IMR-90 (cell line): ENCODE measurements around the gene SLC6A3. TPM values are rescaled to one million over a fixed set of nuclear protein-coding genes. Genes with fewer than 3 reads are reported as not detected.
A peak's percentile ranks its signal among the peaks of the same experiment; 100 is the strongest.

Source experiments
- ATAC-seq: fragments of 200-7000 bp; cut with Tn5 transposase; 2 replicates; pipeline ENCODE4 v1.9.1; 2020; ENCODE audit warnings: low read depth, mild to moderate bottlenecking, moderate library complexity
- BruUV-seq: library from RNA; stranded (reverse); fragments of 400-500 nt; replicated peaks from 2 replicates; lab custom pipeline; 2021; lab: Mats Ljungman, UMichigan
- CTCF ChIA-PET: fragments of 300-600 bp; formaldehyde crosslinking; extraction: SDS; loops from one replicate; lab custom pipeline; 2021; ENCODE audit warnings: antibody characterized with exemption; lab: Yijun Ruan, JAX
- POLR2A ChIA-PET: fragments of 300-600 bp; sonication (Branson Sonifier 250); formaldehyde crosslinking; loops from one replicate; lab custom pipeline; 2022; ENCODE audit warnings: antibody characterized with exemption; ENCODE audit not compliant: unreplicated experiment; lab: Charles Lee
- DNase-seq: peaks from one replicate; pipeline ENCODE4 v3.0.0; 2013
- H2AFZ ChIP-seq: replicated peaks from 2 replicates; pipeline ENCODE3; 2013; ENCODE audit warnings: low read length, mild to moderate bottlenecking; ENCODE audit not compliant: poor library complexity
- H2AK5ac ChIP-seq: 2 replicates; pipeline ENCODE4 v1.6.1; 2013; ENCODE audit warnings: low read depth, low read length, inconsistent platforms
- H2AK9ac ChIP-seq: replicated peaks from 2 replicates; pipeline ENCODE3; 2013; ENCODE audit warnings: mild to moderate bottlenecking, low read depth, low read length, moderate library complexity; ENCODE audit not compliant: poor library complexity
- H2BK120ac ChIP-seq: 2 replicates; pipeline ENCODE4 v1.6.1; 2013; ENCODE audit warnings: low read depth, low read length, inconsistent platforms
- H2BK15ac ChIP-seq: 3 replicates; pipeline ENCODE4 v1.6.1; 2013; ENCODE audit warnings: low read depth, low read length, inconsistent platforms
- H2BK20ac ChIP-seq: 2 replicates; pipeline ENCODE4 v1.6.1; 2013; ENCODE audit warnings: low read depth, mild to moderate bottlenecking, inconsistent platforms, low read length, moderate library complexity
- H2BK5ac ChIP-seq: 2 replicates; pipeline ENCODE4 v1.6.1; 2013; ENCODE audit warnings: mild to moderate bottlenecking, low read depth, low read length, inconsistent platforms; ENCODE audit not compliant: poor library complexity, severe bottlenecking
- H3K14ac ChIP-seq: replicated peaks from 2 replicates; pipeline ENCODE4 v1.6.1; 2013; ENCODE audit warnings: low read depth, low read length, inconsistent platforms
- H3K18ac ChIP-seq: 2 replicates; pipeline ENCODE4 v1.6.1; 2013; ENCODE audit warnings: low read depth, low read length, control low read depth
- H3K23ac ChIP-seq: 2 replicates; pipeline ENCODE4 v1.6.1; 2013; ENCODE audit warnings: low read depth, low read length, inconsistent platforms
- H3K27ac ChIP-seq: 2 replicates; pipeline ENCODE4 v1.5.1; 2013; ENCODE audit warnings: mild to moderate bottlenecking, control low read depth, low read length; ENCODE audit not compliant: insufficient read depth
- H3K27me3 ChIP-seq: 2 replicates; pipeline ENCODE4 v1.6.1; 2013; ENCODE audit warnings: low read length; ENCODE audit not compliant: control insufficient read depth, insufficient read depth
- H3K36me3 ChIP-seq: 2 replicates; pipeline ENCODE4 v1.6.1; 2013; ENCODE audit warnings: low read length, mixed read lengths; ENCODE audit not compliant: control insufficient read depth, insufficient read depth
- H3K4ac ChIP-seq: 2 replicates; pipeline ENCODE4 v1.6.1; 2013; ENCODE audit warnings: low read depth, low read length, inconsistent platforms
- H3K4me1 ChIP-seq: 2 replicates; pipeline ENCODE4 v1.6.1; 2013; ENCODE audit warnings: low read length, mixed read lengths; ENCODE audit not compliant: control insufficient read depth, insufficient read depth
- H3K4me2 ChIP-seq: 2 replicates; pipeline ENCODE4 v1.6.1; 2013; ENCODE audit warnings: low read depth, mild to moderate bottlenecking, control low read depth, low read length, moderate library complexity
- H3K4me3 ChIP-seq: 2 replicates; pipeline ENCODE4 v1.5.1; 2013; ENCODE audit warnings: low read depth, mild to moderate bottlenecking, control low read depth, low read length, moderate library complexity; ENCODE audit not compliant: insufficient read depth
- H3K56ac ChIP-seq: 2 replicates; pipeline ENCODE4 v1.6.1; 2013; ENCODE audit warnings: low read length, inconsistent platforms; ENCODE audit not compliant: insufficient read depth; ENCODE audit errors: extremely low read depth
- H3K79me1 ChIP-seq, 2 experiments: 2 replicates each; pipeline ENCODE4 v1.6.1; 2013; ENCODE audit warnings: low read length in 2 of 2, inconsistent platforms in 1 of 2, low read depth in 1 of 2
- H3K9ac ChIP-seq: 2 replicates; pipeline ENCODE4 v1.6.1; 2013; ENCODE audit warnings: low read depth, low read length, control low read depth
- H3K9me1 ChIP-seq: 2 replicates; pipeline ENCODE4 v1.6.1; 2013; ENCODE audit warnings: low read length, inconsistent platforms; ENCODE audit not compliant: insufficient read depth
- H3K9me3 ChIP-seq: 2 replicates; pipeline ENCODE4 v1.6.1; 2013; ENCODE audit warnings: low read length; ENCODE audit not compliant: control insufficient read depth, insufficient read depth
- H4K20me1 ChIP-seq: 2 replicates; pipeline ENCODE4 v1.6.1; 2013; ENCODE audit warnings: low read length, inconsistent platforms; ENCODE audit not compliant: insufficient read depth
- H4K5ac ChIP-seq: 2 replicates; pipeline ENCODE4 v1.6.1; 2013; ENCODE audit warnings: mild to moderate bottlenecking, low read depth, low read length, control low read depth
- H4K8ac ChIP-seq, 2 experiments: 2 replicates each; pipeline ENCODE4 v1.6.1; 2013; ENCODE audit warnings: low read depth in 2 of 2, low read length in 2 of 2, control low read depth in 1 of 2, inconsistent platforms in 1 of 2
- H4K91ac ChIP-seq: 2 replicates; pipeline ENCODE4 v1.6.1; 2013; ENCODE audit warnings: low read depth, low read length, inconsistent platforms; ENCODE audit not compliant: insufficient read depth
- BHLHE40 ChIP-seq: fragments of 150-350 bp; IDR thresholded peaks from 2 replicates; pipeline ENCODE4 v1.6.1; 2016; ENCODE audit warnings: mild to moderate bottlenecking, low read depth, low read length
- CEBPB ChIP-seq: IDR thresholded peaks from 2 replicates; pipeline ENCODE4 v1.6.1; 2012; ENCODE audit warnings: low read depth, low read length, improper control_type of control experiment
- ELK1 ChIP-seq: fragments of 150-350 bp; IDR thresholded peaks from 2 replicates; pipeline ENCODE4 v1.6.1; 2016; ENCODE audit warnings: low read depth, mild to moderate bottlenecking, low read length, moderate library complexity, borderline replicate concordance
- MAFK ChIP-seq: IDR thresholded peaks from 2 replicates; pipeline ENCODE4 v1.6.1; 2012; ENCODE audit warnings: low read depth, low read length, improper control_type of control experiment
- MAZ ChIP-seq: IDR thresholded peaks from 2 replicates; pipeline ENCODE4 v1.6.1; 2012; ENCODE audit warnings: low read depth, mild to moderate bottlenecking, low read length, improper control_type of control experiment, moderate library complexity, borderline replicate concordance
- MXI1 ChIP-seq: IDR thresholded peaks from 2 replicates; pipeline ENCODE4 v1.6.1; 2012; ENCODE audit warnings: low read depth, mild to moderate bottlenecking, low read length, moderate library complexity, borderline replicate concordance
- NFE2L2 ChIP-seq: fragments of 150-350 bp; IDR thresholded peaks from 2 replicates; pipeline ENCODE4 v1.6.1; 2016; ENCODE audit warnings: low read depth, mild to moderate bottlenecking, low read length
- RAD21 ChIP-seq: IDR thresholded peaks from 2 replicates; pipeline ENCODE4 v1.6.1; 2012; ENCODE audit warnings: low read length, improper control_type of control experiment
- RCOR1 ChIP-seq: IDR thresholded peaks from 2 replicates; pipeline ENCODE4 v1.6.1; 2012; ENCODE audit warnings: mild to moderate bottlenecking, low read length, improper control_type of control experiment; ENCODE audit not compliant: insufficient replicate concordance
- RFX5 ChIP-seq: IDR thresholded peaks from 2 replicates; pipeline ENCODE4 v1.8.0; 2012; ENCODE audit warnings: low read depth, mild to moderate bottlenecking, low read length, moderate library complexity
- SMC3 ChIP-seq: fragments of 150-350 bp; IDR thresholded peaks from 2 replicates; pipeline ENCODE4 v1.6.1; 2016; ENCODE audit warnings: low read depth, mild to moderate bottlenecking, antibody characterized with exemption, low read length, moderate library complexity
- USF2 ChIP-seq: fragments of 150-350 bp; IDR thresholded peaks from 2 replicates; pipeline ENCODE4 v1.6.1; 2017; ENCODE audit warnings: mild to moderate bottlenecking, antibody characterized with exemption, low read length, low read depth
- WGBS, 2 experiments: methylation state at CpG; one replicate each; pipeline versions ENCODE4 v1.1.5 to v1.1.7; 2013; ENCODE audit warnings: missing lambda C conversion rate in 2 of 2; ENCODE audit not compliant: insufficient read length in 1 of 2; ENCODE audit errors: extremely low coverage in 2 of 2; 5-methylcytosine and 5-hydroxymethylcytosine counted together
- dilution Hi-C: fragments of 300-500 bp; cut with HindIII; formaldehyde crosslinking; loops from one replicate; pipeline ENCODE4 v1.14.3; 2018; ENCODE audit warnings: low sequenced_read_pairs; ENCODE audit not compliant: unreplicated experiment
- in situ Hi-C: fragments of 300-500 bp; cut with MboI; formaldehyde crosslinking; loops from 3 replicates; pipeline ENCODE4 v1.14.3; 2019; ENCODE audit warnings: low sequenced_read_pairs, inconsistent platforms, mixed read lengths
- intact Hi-C: fragments of 100-400 bp; cut with micrococcal nuclease; formaldehyde crosslinking; loops from 2 replicates; pipeline ENCODE4 v1.10.0; 2022
- polyA plus RNA-seq, 3 experiments: library from polyadenylated mRNA; depleted of rRNA; stranded (reverse); fragments of >200 nt; gene quantifications; 2 replicates each; pipeline ENCODE4 v1.2.3, GENCODE V29; 2012; ENCODE audit warnings: low replicate concordance in 1 of 3
- total RNA-seq: library from RNA; depleted of rRNA; stranded (reverse); fragments of >200 nt; gene quantifications from 2 replicates; pipeline ENCODE4 v1.2.3, GENCODE V29; 2012
- TF ChIP-seq, protein P1 (sequence below): conservative IDR thresholded peaks from 2 replicates; pipeline ENCODE4 v1.5.1; 2012; ENCODE audit warnings: mild to moderate bottlenecking, low read depth, low read length, improper control_type of control experiment

The SLC6A3 gene
- total and polyA plus RNA-seq, 2 of the 4 experiments (the other 2 are of a cell fraction): not detected

DNA sequence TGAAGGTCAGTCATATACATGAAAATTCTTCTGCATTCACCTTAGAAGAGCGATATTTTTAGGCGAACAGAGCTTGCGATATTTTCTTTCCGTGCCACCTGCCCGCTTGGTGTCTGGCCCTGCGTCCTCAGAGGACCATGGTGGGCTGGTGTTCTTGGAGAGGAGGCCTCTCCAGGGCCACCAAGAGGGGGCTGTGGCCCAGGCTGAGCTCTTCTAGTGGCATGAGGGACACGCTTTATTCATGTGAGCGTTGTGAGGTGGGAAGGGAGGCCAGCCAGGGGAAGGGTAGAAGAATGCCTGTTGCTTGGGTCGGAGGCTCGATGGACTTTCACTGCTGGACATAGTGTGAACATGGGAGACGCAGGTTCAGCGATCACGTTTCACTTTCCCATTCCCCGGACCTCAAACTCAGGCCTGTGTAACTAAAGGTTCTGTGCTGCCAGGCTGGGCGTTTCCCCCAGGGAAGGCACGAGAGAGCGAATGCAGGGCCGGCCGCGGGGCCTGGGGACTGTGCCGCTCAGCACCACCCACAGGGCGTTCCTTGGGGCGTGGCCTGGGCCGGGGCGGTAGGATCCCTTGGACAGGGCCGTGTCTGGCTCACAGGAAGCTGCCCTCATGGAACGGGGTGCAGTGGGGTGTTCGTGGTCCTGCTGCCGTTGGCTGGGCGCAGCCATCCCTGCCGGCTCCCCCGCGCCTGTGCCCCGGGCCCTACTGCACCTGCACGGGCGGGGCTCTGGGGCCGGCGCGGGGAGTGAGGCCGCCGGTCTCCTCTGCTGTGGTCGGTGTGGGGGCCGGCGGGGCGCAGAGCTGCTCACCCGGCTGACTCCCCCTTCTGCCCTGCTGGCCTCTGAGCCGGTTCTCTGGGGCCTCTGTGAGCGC, 59.6 kb downstream of the SLC6A3 start:
- peak; percentile 3 for DNase-seq

More for the DNA sequence above, 59.6 kb downstream of the SLC6A3 start:
- intact Hi-C loops (no loop called here), in situ Hi-C loops (no loop called here), dilution Hi-C loops (no loop called here)
- Histone ChIP-seq H2BK120ac (no peak overlapping the region), H3K23ac (no peak overlapping the region), H3K4ac (no peak overlapping the region), H3K14ac (no peak overlapping the region), H3K27me3 (peaks cover 44% of the 10 kb centered on the region), H3K4me2 (peak overlapping the region; percentile 98), H2AK9ac (no peak overlapping the region), H3K27ac (no peak overlapping the region), H3K4me3 (peak overlapping the region; percentile 47), H2AK5ac (no peak overlapping the region), H2BK20ac (no peak overlapping the region), H3K56ac (no peak overlapping the region), H2AFZ (peak overlapping the region; percentile 75), H3K4me1 (peaks cover 3% of the 10 kb centered on the region; the same call in 1 of the 2 replicates), H3K79me1 (no peaks in the 10 kb centered on the region), H4K91ac (no peak overlapping the region), H4K20me1 (no peaks in the 10 kb centered on the region; the same call in 1 of the 2 replicates), H3K9me3 (no peaks in the 10 kb centered on the region), H3K36me3 (no peaks in the 10 kb centered on the region), H2BK15ac (no peak overlapping the region), H4K8ac (no peak overlapping the region), H2BK5ac (no peak overlapping the region), H3K9me1 (peaks cover 3% of the 10 kb centered on the region; the same call in 1 of the 2 replicates), H4K5ac (no peak overlapping the region), H3K18ac (no peak overlapping the region), H3K9ac (0 out of 2 replicates have a peak overlapping the region, but pooled peaks have one; percentile 38)
- 0% methylated on average over 13 of the region's 48 CpGs; no CpG with 5 or more reads in 1 of the 2 experiments for WGBS, 2 experiments
- ATAC-seq: peak; percentile 98
- TF ChIP-seq RCOR1 (no peak), USF2 (no peak), RFX5 (no peak), MXI1 (no peak), ELK1 (no peak), MAZ (no peak), SMC3 (no peak), CEBPB (no peak), RAD21 (no peak), BHLHE40 (no peak), MAFK (no peak), NFE2L2 (no peak)
- TF ChIP-seq, protein P1, sequence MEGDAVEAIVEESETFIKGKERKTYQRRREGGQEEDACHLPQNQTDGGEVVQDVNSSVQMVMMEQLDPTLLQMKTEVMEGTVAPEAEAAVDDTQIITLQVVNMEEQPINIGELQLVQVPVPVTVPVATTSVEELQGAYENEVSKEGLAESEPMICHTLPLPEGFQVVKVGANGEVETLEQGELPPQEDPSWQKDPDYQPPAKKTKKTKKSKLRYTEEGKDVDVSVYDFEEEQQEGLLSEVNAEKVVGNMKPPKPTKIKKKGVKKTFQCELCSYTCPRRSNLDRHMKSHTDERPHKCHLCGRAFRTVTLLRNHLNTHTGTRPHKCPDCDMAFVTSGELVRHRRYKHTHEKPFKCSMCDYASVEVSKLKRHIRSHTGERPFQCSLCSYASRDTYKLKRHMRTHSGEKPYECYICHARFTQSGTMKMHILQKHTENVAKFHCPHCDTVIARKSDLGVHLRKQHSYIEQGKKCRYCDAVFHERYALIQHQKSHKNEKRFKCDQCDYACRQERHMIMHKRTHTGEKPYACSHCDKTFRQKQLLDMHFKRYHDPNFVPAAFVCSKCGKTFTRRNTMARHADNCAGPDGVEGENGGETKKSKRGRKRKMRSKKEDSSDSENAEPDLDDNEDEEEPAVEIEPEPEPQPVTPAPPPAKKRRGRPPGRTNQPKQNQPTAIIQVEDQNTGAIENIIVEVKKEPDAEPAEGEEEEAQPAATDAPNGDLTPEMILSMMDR: no peak
- POLR2A ChIA-PET: no interaction called here
- no TSS peak for BruUV-seq
- CTCF ChIA-PET: no interaction called here
